ENCODE measurements around the gene HTR2A.

Gene HTR2A

DNA sequence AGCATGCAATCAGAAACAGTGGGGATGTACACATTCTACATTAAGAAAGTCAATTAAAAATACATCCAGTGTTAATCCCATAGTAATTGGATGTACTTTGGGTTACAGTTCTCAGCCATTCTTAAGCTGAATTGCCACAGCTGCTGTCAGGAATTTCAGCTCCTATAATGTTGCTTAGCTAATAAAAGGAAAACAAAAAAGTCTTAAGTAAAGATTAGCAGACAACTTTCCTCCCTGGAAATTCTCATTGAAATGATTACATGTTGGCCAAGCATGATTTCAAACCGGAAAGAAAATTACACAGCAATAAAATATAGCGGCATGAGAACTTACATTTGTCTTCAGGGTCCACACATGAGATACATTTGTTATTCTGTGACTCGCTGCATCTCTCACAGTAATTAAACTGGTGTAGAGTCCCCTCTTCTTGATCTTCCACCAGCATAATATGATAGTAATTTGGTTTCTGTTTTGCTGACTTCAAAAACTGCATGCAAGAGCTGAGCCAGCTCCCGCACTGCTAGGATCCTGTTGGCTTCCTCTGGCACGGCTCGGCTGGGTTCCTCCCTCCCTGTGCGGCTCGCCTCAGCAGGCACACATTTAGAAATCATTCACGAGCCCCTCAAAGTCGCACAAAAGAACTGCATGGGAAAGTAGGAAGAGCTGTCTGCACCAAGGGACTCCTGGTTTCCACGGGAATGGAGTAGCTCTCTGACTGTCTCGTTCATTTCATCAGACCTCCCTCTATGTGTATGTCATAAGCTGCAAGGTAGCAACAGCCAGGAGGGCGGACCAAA is at the start of gene HTR2A:
Gene HTR2A (minus strand): TSS at position 713 of the 797 bp plus-strand sequence. CDS start 1,147 bp downstream, outside the sequence.
- DNase-seq (ENCODE audit: low spot score) = no peak

GRCh38 chr13:46936525-46936924 is 39.7 kb upstream of the HTR2A start:
- no peak for DNase-seq (ENCODE audit: low spot score)

DNA sequence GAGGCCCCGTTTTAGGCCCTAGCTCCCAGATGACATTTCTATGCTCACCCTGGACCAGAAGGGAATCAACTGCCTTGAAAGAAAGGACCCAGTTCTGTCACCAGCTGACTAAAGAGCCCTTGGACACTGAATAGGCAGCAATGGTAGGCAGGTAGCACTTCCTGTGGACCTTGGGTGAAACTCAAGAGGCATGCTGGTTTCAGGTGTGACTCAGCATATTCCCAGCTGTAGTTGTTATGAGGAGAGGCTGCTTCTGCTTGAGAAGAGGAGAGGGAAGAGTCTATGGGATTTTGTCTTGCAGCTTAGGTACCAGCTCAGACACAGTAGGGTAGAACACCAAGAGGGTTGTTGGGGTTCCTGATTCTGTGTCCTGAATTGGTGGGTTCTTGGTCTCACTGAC is 37.9 kb upstream of the HTR2A start:
- no peak for DNase-seq (ENCODE audit: low spot score)

GRCh38 chr13:46926916-46927590 is 30.2 kb upstream of the HTR2A start:
- DNase-seq (ENCODE audit: low spot score) = no peak

DNA sequence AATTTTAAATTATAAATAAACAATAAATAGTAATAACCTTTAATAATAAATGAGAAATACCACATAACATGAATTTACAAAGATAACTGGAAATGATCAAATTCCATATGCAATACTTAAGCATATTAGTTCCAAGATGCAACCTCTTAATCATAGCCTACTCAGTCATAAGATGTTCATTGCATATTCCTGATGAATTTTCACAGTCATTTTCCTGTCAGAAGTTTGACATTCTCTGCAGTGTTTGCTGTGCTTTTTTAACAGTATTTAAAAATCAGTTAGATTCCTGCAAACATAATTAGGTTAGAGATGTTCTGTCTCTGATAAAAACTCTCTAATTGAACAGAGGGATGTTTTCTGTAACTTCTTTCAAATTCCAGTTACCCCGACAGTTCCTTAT is 28.6 kb upstream of the HTR2A start:
- no peak for DNase-seq (ENCODE audit: low spot score)

- DNase-seq (ENCODE audit: low spot score) = no peak
Observed at GRCh38 chr13:46914341-46914740, 17.5 kb upstream of the HTR2A start.

DNA sequence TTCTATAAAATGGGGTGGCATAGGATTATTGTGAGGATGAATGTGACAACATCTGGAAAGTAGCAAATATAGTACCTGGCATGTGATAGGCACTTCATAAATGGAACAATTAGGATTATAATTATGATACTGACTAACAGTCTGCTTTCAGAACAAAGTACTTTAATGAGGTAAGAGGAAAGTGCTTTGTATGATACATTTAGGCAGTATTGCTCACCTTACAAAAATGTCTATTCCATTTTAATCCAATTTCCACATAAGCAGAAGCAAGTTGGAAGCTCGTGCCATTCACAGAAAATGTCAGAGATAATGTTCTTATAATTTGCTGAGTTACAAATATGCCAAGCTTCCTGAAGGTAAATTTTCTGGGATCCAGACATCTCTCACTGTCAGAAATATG is 16.9 kb upstream of the HTR2A start:
- no peak for DNase-seq (ENCODE audit: low spot score)

GRCh38 chr13:46909042-46909441 is 12.2 kb upstream of the HTR2A start:
- no peak for DNase-seq (ENCODE audit: low spot score)

DNA sequence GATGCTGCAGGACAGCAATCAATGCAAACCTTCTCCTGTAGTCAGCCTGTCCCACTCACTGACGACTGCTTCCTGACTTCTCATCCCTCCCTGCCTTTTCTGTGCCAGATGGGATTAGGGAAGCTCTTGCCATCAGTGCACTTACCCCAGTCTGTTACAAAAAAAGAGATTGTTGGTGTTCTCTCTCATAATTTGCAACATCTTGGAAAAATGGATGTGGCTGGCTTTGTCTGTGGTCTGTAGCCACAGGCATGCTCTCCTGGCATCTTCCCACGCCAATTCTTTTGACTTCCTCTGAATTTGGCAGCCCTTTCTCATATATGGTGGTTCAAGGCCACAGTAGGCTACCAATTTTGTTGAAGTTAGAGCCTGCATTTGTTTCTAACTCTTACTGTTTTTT is 11.6 kb upstream of the HTR2A start:
- no peak for DNase-seq (ENCODE audit: low spot score)

GRCh38 chr13:46906405-46906804 is 9.6 kb upstream of the HTR2A start:
- DNase-seq (ENCODE audit: low spot score) = no peak

GRCh38 chr13:46905249-46905648 is 8.4 kb upstream of the HTR2A start:
- DNase-seq (ENCODE audit: low spot score) = no peak

GRCh38 chr13:46903748-46904147 is 6.9 kb upstream of the HTR2A start:
- DNase-seq (ENCODE audit: low spot score) = no peak

DNA sequence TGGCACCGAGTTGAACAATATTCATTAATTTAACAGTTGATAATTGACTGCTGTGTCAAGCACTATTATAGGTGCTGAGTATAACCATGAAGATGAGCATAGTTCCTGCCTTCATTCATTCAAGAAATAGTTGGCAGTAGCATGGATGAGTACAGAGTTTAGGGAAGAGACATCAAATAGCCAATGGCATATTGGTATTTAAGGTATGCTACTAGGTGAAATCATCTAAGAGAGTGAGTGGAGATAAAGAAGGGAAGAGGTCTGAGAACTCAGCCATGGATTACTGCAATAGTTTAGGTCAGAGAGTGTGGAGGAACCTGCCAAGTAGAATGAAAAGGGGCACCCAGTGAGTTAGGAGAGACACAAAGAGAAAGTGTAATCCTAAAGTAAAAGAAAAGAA is 4.9 kb upstream of the HTR2A start:
- no peak for DNase-seq (ENCODE audit: low spot score)

DNA sequence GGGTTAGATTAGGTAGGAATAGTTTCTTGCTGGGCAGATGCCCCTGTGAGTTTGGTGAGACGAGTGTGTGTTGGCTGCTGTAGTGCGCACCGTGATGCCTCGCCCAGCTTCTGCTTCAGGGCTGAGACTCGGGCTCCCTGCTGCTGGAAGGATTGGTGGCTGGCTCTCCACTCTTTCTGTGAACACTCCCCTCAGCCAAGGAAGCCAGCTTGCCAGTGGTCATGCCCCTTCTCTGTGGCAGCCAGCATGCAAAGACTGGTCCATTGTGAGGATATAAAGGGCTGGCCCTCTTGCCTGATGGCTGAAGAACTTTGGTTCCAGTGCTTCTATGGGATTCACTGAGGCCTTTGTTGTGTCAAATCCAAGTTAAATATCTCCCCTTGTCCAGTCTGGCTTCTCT is 2.9 kb upstream of the HTR2A start:
- DNase-seq (ENCODE audit: low spot score) = no peak

DNA sequence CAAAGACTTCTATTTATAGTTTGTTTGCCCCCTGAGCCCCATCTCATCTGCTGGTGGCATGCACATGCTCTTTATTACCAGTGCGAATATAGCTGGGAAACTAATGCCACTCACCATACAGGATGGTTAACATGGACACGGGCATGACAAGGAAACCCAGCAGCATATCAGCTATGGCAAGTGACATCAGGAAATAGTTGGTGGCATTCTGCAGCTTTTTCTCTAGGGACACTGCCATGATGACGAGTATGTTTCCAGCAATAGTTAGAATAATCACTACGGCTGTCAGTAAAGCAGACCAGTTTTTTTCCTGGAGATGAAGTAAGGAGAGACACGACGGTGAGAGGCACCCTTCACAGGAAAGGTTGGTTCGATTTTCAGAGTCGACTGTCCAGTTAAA is 1.5 kb downstream of the HTR2A start:
- DNase-seq (ENCODE audit: low spot score) = no peak

DNA sequence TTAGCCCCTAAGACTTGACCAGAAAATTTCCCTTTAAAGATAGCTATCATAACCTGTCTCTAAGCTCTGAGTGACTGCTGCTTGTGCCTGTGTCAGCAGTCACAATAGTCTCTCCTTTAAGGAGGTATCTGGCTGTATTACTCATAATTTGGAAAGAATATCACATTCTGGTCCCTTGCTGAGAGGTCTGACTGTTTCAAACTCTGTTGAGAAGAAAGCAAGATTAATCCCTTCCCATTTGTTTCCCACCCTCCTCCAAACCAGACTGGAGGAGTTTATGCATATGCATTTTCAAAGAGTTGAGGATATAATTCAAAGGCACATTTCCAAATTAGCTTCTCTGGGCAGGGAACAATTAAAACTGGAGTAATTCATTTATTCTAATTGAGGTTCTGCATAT is 2.3 kb downstream of the HTR2A start:
- no peak for DNase-seq (ENCODE audit: low spot score)

DNA sequence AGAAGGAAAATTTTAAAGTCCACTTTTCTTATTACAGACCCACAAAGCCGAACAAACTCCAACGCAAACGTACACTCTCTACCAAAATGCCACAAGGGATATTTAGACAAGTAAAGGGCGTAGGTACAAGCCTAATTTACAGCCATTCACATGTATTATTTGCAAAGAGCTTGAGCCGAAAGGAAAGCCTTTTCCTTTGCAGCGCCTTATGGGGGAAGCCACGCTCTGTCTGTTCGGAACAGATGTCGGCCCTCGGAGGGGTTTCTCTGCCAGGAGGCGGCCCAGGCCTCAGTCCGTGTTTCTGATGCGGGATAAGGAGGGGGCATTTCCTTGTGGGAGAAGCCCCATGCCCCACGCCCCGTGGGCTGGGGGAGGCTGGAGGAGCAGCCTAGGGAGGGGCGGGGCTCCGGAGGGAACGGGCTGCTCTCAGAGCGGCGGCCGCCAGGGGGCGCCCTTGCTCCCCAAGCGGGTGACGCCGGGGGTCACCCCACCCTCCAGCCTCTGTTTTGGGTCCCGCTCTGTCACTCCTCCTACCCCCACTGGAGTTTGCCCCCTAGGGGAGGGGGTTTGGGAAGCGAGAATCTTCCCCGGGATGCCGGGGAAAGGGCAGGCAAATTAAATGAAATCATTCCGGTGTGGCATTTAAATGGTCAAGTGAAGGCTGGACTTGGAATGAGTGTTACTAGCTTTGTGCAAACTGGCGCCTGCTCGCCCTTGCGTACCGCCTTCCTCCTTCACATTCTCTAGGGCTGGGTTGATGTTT is 2.9 kb downstream of the HTR2A start:
- peak; percentile 46 for DNase-seq (ENCODE audit: low spot score)

GRCh38 chr13:46893221-46893740 is 3.6 kb downstream of the HTR2A start:
- DNase-seq (ENCODE audit: low spot score) = no peak

- no peak for DNase-seq (ENCODE audit: low spot score)
Observed at GRCh38 chr13:46885018-46885417, 11.8 kb downstream of the HTR2A start.

GRCh38 chr13:46884531-46884930 is 12.3 kb downstream of the HTR2A start:
- DNase-seq (ENCODE audit: low spot score) = no peak

- no peak for DNase-seq (ENCODE audit: low spot score)
Observed at GRCh38 chr13:46881621-46882020, 15.2 kb downstream of the HTR2A start.

GRCh38 chr13:46874006-46874405 is 22.8 kb downstream of the HTR2A start:
- no peak for DNase-seq (ENCODE audit: low spot score)

GRCh38 chr13:46871557-46871956 is 25.3 kb downstream of the HTR2A start:
- no peak for DNase-seq (ENCODE audit: low spot score)
